Stimulated activated CD8-positive, alpha-beta memory T cell treated with anti-CD3 and anti-CD28 coated beads, Interleukin-2, amount 100 ng/mL, for 1 hour (primary cell): ENCODE measurements around the gene CFAP74.

Source experiments
- DNase-seq, 2 donors: peaks; one replicate each; pipeline ENCODE4 v3.0.0-alpha.2; 2020; ENCODE audit warnings: low read depth in 2 of 2

Gene CFAP74

GRCh38 chr1:1929639-1930545 lies 73.7 kb downstream of the CFAP74 start:
- DNase-seq = no peak

DNA sequence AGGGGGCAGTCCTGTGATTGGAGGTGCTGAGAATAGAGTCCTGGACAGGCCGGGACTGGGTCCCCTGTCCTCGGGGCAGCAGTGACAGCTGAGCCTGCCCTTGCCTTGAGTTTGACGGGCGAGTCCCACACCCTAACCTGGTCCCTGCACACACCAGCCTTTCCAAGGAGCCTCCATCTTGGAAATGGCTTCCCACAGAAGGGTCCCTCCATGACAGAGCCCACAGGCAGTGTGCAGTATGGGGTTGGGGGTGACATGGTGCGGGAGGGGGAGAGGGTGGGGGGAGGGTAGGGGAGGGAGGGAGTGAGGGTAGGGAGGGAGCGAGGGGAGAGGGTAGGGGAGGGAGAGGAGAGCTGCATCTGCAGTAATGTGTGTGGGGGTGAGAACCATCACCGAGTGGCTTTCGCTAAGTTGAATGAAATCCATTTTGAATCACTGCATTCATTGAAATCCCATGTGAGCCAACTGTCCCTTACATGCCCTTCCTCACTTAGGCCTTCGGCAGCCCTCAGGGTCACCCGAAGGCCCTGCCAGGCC lies 74.4 kb downstream of the CFAP74 start:
- no peak for DNase-seq

GRCh38 chr1:1928231-1929101 lies 75.1 kb downstream of the CFAP74 start:
- no peak for DNase-seq

DNA sequence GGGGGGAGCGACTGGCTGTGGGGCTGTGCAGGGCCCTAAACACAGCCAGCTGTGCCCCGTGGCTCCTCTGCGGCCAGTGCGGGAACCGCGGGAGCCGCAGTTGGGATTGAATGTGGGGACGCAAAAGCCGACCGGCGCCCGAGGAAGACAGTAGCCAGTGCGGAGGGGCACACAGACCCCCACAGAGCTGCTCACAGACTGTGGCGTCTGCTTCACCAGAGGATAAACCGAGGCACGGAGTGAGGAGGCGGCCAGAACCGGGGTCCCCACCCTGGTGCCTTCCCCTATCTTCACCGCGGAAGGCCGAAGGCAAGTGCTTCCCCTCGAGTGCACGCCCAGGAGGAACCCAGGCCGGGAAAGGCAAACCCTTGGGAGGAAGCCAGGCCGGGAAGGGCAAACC lies 75.8 kb downstream of the CFAP74 start:
- no peak for DNase-seq

DNA sequence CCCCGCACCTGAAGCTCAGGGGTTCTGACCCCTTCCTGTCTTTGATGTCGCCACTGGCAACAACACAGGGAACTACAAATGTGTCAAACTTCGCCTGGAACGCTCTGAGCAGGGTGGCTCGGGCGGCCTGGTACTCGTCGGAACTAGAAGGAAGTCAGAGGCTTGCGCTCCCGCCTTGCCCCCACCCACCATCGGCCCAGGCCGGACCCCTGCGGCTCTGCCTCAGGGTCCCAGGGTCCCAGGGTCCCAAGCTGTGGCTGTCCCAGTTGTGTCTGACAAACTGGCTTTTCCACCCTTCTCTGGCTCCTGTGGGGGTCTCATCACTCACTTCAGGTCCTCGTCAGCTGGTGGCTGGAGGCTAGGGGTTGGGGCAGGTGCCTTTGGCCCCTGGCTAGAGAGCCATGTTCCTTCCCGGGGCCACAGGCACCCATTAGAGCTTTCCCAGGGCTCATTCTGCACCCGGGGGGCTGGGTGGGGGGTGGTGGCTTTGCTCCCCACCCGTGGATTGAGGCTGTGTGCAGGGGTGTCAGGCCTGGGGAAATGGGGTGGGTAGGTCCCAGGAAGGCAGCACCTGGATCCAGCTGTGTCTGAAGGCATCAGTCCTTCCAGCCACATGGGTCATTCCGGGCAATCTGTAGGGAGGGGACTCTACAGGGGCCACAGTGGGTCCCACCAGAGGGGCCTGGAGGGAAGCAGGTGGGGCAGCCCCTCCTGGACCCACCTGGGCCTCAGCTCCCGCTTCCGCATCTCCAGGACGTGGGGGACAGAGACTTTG lies 76.5 kb downstream of the CFAP74 start:
- no peak for DNase-seq

DNA sequence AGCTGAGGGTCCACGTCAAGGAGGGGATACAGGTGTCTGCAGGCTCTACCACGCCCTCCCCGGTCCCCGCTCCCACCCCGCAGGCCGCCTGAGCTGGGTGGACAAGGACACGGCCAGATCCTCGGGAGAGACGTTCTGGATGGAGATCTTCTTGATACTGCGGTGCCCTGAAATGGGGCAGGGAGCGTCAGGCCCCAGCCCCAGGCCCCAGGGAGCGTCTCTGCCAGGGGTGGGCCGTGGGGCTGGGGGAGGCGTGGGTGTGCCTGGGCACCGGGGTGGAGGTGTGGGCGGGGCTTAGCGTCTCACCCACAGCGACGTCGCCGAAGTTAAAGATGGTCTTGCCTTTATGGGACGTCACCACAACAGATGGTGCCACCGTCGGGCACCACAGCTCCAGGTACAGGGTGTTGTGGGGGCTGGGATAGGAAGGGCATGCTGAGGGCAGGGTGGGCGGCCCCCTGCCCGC lies 77.2 kb downstream of the CFAP74 start:
- DNase-seq = no peak

GRCh38 chr1:1925437-1926345 lies 77.9 kb downstream of the CFAP74 start:
- DNase-seq = no peak

DNA sequence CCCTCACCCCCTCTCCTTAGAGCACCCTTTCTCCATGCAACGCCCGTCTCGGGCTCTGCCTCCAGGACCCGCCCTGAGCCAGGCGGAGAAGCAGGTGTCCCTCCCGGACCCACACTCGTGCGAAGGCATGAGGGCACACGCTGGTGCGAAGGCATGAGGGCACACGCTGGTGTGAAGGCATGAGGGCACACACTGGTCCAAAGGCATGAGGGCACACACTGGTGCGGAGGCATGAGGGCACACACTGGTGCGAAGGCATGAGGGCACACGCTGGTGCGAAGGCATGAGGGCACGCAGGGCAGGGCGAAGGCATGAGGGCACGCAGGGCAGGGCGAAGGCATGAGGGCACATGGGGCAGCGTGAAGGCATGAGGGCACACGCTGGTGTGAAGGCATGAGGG lies 78.7 kb downstream of the CFAP74 start:
- no peak for DNase-seq

- no peak for DNase-seq
Measured at GRCh38 chr1:1924386-1924785, 79.2 kb downstream of the CFAP74 start.

- DNase-seq = no peak
Measured at GRCh38 chr1:1922956-1923833, 80.4 kb downstream of the CFAP74 start.

GRCh38 chr1:1922702-1922955 lies 81.0 kb downstream of the CFAP74 start:
- no peak for DNase-seq

GRCh38 chr1:1921901-1922701 lies 81.5 kb downstream of the CFAP74 start:
- no peak for DNase-seq

GRCh38 chr1:1921459-1921862 lies 82.1 kb downstream of the CFAP74 start:
- DNase-seq = no peak

DNA sequence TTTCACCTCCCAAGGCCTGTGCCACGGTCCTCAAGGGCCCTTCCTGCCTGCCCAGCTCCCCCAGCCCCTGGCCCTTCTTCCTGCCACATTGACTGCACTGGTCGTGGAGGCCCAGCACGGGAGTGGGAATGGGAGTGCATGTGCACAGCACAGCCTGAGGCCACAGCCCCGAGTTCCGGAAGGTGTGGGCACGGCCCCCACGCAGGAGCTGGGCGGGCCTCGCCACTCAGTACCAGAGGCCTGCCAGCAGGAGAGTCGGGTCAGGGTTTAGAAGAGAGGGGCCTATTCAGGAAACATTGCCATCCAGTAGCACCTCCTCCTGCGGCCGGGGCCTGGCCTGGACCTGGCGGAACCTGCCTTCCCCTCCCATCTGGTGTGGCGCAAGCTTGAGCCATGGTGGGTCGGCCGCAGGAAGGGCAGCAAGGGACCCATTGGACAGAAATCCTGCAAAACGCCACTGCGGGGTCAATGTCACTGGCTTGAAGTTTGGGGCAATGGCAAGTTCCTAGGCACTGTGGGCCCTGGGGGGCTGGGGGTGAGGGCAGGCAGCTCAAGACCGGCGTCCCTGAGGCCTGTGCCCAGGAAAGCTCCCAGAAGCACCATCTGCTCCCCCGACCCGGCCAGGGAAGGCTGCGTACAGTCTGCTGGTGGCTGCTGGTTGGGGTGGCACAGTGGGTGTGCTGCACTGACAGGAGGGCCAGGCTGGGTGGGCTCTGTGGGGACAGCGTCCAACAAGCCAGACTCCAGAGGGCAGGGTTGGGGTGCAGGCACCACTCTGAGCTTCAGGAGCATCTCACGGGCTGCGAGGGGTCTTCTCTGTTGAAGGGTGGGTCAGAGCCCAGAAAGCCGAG lies 82.8 kb downstream of the CFAP74 start:
- no peak for DNase-seq

DNA sequence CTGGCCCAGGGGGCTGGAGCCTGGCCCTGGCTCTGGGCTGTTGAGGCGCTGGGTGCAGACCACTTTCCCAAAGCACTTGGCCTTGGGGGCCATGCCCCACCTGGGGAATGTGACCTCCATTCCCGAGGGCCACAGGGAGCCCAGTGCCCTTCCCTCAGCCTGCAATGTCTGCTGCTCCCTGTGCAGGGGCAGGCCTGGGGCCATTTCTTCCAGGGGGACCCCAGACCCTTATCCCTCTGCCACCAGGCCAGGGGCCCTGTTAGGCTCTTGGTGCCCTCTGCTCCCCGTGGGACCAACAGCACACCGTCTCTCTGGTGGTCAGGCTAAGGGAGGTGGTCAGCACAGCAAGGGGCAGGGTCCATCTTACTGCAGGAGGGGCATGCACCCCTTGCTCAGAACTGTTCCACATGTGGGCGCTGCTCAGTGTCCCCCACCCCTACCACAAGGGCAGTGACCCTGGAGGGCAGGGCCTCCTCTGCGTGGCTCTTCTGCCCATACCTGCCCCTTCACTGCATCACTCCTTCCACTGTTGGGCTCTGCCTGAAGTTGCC lies 83.5 kb downstream of the CFAP74 start:
- no peak for DNase-seq

- DNase-seq = peak; percentile 97 to 99
Measured at GRCh38 chr1:1919304-1920056, 84.1 kb downstream of the CFAP74 start.

- DNase-seq = no peak
Measured at GRCh38 chr1:1918901-1919303, 84.7 kb downstream of the CFAP74 start, which contains the start of gene TMEM52. TMEM52 (minus strand) TSS chr1:1919279; CDS start chr1:1919265, 14 bp downstream.
